Uterus (tissue), 4 donors: ENCODE data around the gene BCDIN3D. TPM values are rescaled to one million over a fixed set of nuclear protein-coding genes. Genes with fewer than 3 reads are reported as not detected.

Source experiments
- DNase-seq, 2 donors: peaks; one replicate each; pipeline ENCODE4 v3.0.0-alpha.2; 2019 to 2020
- H3K27ac ChIP-seq, 2 donors: fragments of 200-600 bp; sonication (generic); 1 replicate in 1 of 2; 2 replicates in 1 of 2; pipeline ENCODE4 v1.5.1; 2016 to 2018
- H3K27me3 ChIP-seq, 2 donors: fragments of 200-600 bp; sonication (generic); one replicate each; pipeline ENCODE4 v1.5.1; 2018 to 2019; ENCODE audit warnings: control low read depth in 1 of 2
- H3K36me3 ChIP-seq, 2 donors: fragments of 200-600 bp; sonication (generic); one replicate each; pipeline ENCODE4 v1.5.1; 2019; ENCODE audit warnings: control low read depth in 1 of 2
- H3K4me1 ChIP-seq, 2 donors: fragments of 200-600 bp; sonication (generic); one replicate each; pipeline ENCODE4 v1.5.1; 2018 to 2019; ENCODE audit warnings: control low read depth in 1 of 2
- H3K4me3 ChIP-seq, 2 donors: fragments of 200-600 bp; sonication (generic); 1 replicate in 1 of 2; 2 replicates in 1 of 2; pipeline ENCODE4 v1.5.1; 2018 to 2019; ENCODE audit warnings: mild to moderate bottlenecking in 1 of 2
- H3K9me3 ChIP-seq, 2 donors: fragments of 200-600 bp; sonication (generic); one replicate each; pipeline ENCODE4 v1.5.1; 2019; ENCODE audit warnings: control low read depth in 1 of 2
- POLR2A ChIP-seq, 2 donors: fragments of 450-650 bp; IDR thresholded peaks; one replicate each; pipeline ENCODE4 v1.6.1; 2016; ENCODE audit warnings: antibody characterized with exemption in 2 of 2, mild to moderate bottlenecking in 1 of 2, moderate library complexity in 1 of 2
- intact Hi-C: fragments of 100-400 bp; cut with DNase I; formaldehyde crosslinking; loops from one replicate; pipeline ENCODE4 v1.15.1; 2023; ENCODE audit warnings: low total_unique reads
- total RNA-seq, 4 donors: library from RNA; depleted of rRNA in 3 of 4; stranded (reverse); fragments of >200 nt in 3 of 4; gene quantifications; one replicate each; pipeline versions ENCODE4 v1.1.0 to v1.2.4, GENCODE V29; 2014 to 2023
- TF ChIP-seq, protein P1 (sequence below), 4 experiments: fragments of 200-600 bp in 2 of 4; fragments of 450-650 bp in 2 of 4; sonication (generic) in 2 of 4; IDR thresholded peaks; one replicate each; pipeline ENCODE4 v1.5.1; 2016 to 2019; ENCODE audit warnings: antibody characterized with exemption in 4 of 4, mild to moderate bottlenecking in 2 of 4, moderate library complexity in 1 of 4
- donor health status: DM: yes; HTN: yes; CAD: no.

Gene BCDIN3D
- total RNA-seq, 4 donors from 2014 or later = 2.1 to 7.2 (median 2.7) TPM

DNA sequence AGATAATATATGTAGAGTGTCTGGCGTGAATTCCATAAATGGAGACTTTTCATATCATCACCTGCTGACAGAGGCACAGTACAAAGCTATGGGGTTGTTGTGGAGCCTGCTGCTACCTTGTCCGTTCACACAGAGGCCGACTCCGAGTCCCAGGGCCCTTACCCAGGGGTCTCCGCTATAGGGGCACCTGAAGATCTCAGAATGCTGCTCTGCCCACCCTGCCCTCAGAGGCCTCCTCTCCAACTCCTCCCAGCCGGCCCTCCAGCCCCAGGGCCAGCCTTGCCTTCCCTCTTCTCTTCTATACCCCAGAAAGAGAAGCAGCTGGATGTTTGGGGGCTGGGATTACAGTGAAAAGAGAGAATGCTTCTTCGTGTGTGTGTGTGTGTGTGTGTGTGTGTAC, 36.0 kb downstream of the BCDIN3D start:
- Histone ChIP-seq H3K4me3 (no peak overlapping the region), H3K27me3 (no peaks in the 10 kb centered on the region), H3K4me1 (peaks cover 4 to 7% of the 10 kb centered on the region in 2 donors), H3K9me3 (no peaks in the 10 kb centered on the region), H3K36me3 (no peaks in the 10 kb centered on the region), H3K27ac (no peak overlapping the region)
- TF ChIP-seq POLR2A (IDR thresholded peaks at IDR 0.05) = no peak
- DNase-seq = no peak
- intact Hi-C loops = no loop called here

DNA sequence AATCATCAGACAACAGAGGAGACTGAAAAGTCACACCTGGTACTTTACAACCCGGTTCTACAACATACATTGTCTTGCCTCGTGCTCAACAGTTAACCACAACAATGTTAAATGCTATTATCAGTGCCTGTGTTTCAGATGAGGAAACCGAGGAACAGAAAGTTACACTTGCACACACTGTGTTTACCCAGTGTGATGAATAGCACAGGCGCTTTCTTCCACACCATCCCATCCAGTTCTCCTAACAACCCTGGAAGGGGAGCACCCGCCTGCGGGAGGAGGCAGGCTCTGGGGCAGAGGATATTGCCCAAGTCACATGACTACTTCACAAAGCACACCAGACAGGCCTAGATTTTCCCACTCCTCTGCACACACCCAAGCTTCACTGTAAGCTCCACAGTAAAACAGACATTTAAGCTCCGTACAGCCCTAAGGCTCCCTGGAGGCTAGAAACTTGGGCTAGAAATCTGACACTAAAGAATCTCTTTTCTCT, 36.5 kb downstream of the BCDIN3D start:
- H3K36me3 ChIP-seq = no peaks in the 10 kb centered on the region
- intact Hi-C loops = no loop called here
- DNase-seq = no peak

DNA sequence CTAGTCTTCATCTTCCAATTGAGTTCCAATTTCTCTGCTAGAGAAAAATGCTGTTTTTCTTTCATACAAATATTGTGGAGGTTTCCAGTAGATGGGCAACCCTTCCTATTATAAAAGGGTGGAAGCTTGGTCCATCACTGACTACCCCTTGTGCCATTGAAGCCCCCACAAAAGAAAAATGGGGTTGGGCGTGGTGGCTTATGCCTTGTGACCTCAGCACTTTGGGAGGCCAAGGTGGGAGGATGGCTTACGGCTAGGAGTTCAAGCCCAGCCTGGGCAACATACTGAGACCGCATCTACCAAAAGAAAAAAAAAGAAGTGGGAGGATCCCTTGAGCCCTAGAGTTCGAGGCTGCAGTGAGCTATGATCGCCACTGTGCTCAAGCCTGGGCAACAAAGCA, 37.5 kb downstream of the BCDIN3D start:
- Histone ChIP-seq H3K9me3 (no peaks in the 10 kb centered on the region), H3K4me3 (no peak overlapping the region), H3K27me3 (no peaks in the 10 kb centered on the region), H3K4me1 (peaks cover 4 to 7% of the 10 kb centered on the region in 2 donors), H3K27ac (no peak overlapping the region), H3K36me3 (no peaks in the 10 kb centered on the region)
- DNase-seq = no peak
- intact Hi-C loops = no loop called here
- no peak for TF ChIP-seq POLR2A (IDR thresholded peaks at IDR 0.05)
- TF ChIP-seq, protein P1, sequence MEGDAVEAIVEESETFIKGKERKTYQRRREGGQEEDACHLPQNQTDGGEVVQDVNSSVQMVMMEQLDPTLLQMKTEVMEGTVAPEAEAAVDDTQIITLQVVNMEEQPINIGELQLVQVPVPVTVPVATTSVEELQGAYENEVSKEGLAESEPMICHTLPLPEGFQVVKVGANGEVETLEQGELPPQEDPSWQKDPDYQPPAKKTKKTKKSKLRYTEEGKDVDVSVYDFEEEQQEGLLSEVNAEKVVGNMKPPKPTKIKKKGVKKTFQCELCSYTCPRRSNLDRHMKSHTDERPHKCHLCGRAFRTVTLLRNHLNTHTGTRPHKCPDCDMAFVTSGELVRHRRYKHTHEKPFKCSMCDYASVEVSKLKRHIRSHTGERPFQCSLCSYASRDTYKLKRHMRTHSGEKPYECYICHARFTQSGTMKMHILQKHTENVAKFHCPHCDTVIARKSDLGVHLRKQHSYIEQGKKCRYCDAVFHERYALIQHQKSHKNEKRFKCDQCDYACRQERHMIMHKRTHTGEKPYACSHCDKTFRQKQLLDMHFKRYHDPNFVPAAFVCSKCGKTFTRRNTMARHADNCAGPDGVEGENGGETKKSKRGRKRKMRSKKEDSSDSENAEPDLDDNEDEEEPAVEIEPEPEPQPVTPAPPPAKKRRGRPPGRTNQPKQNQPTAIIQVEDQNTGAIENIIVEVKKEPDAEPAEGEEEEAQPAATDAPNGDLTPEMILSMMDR (IDR thresholded peaks at IDR 0.05) = no peak

More for the DNA sequence above, 36.5 kb downstream of the BCDIN3D start:
- Histone ChIP-seq H3K27me3 (no peaks in the 10 kb centered on the region), H3K4me3 (no peak overlapping the region), H3K27ac (no peak overlapping the region), H3K9me3 (no peaks in the 10 kb centered on the region), H3K4me1 (peaks cover 4 to 7% of the 10 kb centered on the region in 2 donors)
- TF ChIP-seq POLR2A (IDR thresholded peaks at IDR 0.05) = no peak
- TF ChIP-seq, protein P1 (IDR thresholded peaks at IDR 0.05) = no peak

DNA sequence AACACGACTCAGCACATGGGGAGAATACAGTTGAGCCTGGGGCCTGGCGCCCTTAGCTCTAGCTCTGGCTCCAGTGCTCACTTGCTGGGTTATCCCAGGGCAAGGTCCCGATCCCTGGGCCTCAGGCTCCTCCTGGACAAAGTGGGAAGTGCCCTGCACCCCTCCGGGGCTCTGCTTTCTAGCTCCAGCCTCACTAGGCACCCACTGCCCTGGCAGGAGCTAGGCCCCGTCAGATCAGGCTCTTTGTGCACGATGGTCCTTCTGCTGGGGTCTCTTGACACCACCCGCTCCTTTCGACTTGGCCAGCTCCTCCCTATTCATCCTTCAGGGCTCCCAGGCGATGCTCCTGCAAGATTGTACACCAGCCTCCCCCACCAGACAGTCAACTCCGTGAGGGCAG, 38.1 kb downstream of the BCDIN3D start:
- intact Hi-C loops = no loop called here
- Histone ChIP-seq H3K9me3 (no peaks in the 10 kb centered on the region), H3K4me1 (peaks cover 2 to 4% of the 10 kb centered on the region in 2 donors), H3K27me3 (no peaks in the 10 kb centered on the region), H3K4me3 (no peak overlapping the region), H3K27ac (no peak overlapping the region), H3K36me3 (no peaks in the 10 kb centered on the region)
- DNase-seq = no peak
- TF ChIP-seq POLR2A (IDR thresholded peaks at IDR 0.05) = no peak
- TF ChIP-seq, protein P1 (IDR thresholded peaks at IDR 0.05) = no peak

- no peaks in the 10 kb centered on the region for H3K36me3 ChIP-seq
- no peak for DNase-seq
Observed at GRCh38 chr12:49803693-49804450, 39.0 kb downstream of the BCDIN3D start.

More at GRCh38 chr12:49803693-49804450, 39.0 kb downstream of the BCDIN3D start:
- H3K27ac ChIP-seq = no peak overlapping the region
- intact Hi-C loops = no loop called here
- TF ChIP-seq, protein P1 (IDR thresholded peaks at IDR 0.05) = no peak
- TF ChIP-seq POLR2A (IDR thresholded peaks at IDR 0.05) = no peak
- no peaks in the 10 kb centered on the region for H3K27me3 ChIP-seq
- no peaks in the 10 kb centered on the region for H3K9me3 ChIP-seq
- H3K4me1 ChIP-seq = no peaks in the 10 kb centered on the region
- H3K4me3 ChIP-seq = no peak overlapping the region
